Activated naive CD4-positive, alpha-beta T cell treated with anti-CD3 and anti-CD28 coated beads for 36 hours (primary cell): ENCODE measurements around the gene FAM47E. TPM values are rescaled to one million over a fixed set of nuclear protein-coding genes. Genes with fewer than 3 reads are reported as not detected.

Experiments
- CTCF ChIA-PET: fragments of 350-600 bp; sonication (Branson Sonifier 250); formaldehyde crosslinking; loops from one replicate; lab custom pipeline; 2021; ENCODE audit warnings: antibody characterized with exemption; lab: Charles Lee
- DNase-seq: peaks from one replicate; pipeline ENCODE4 v3.0.0-alpha.2; 2020
- H3K27ac Mint-ChIP-seq: one replicate; pipeline ENCODE4 v1.8.0; 2021; ENCODE audit warnings: mild to moderate bottlenecking, mixed read lengths
- H3K27me3 Mint-ChIP-seq: one replicate; pipeline ENCODE4 v1.8.0; 2021; ENCODE audit warnings: low read depth, mixed read lengths
- H3K36me3 Mint-ChIP-seq: one replicate; pipeline ENCODE4 v1.8.0; 2021; ENCODE audit warnings: low read depth, mixed read lengths
- H3K4me1 Mint-ChIP-seq: one replicate; pipeline ENCODE4 v1.8.0; 2021; ENCODE audit warnings: low read depth, mixed read lengths
- H3K4me3 Mint-ChIP-seq: one replicate; pipeline ENCODE4 v1.8.0; 2021; ENCODE audit warnings: mild to moderate bottlenecking, moderate library complexity, mixed read lengths
- H3K9me3 Mint-ChIP-seq: one replicate; pipeline ENCODE4 v1.8.0; 2021; ENCODE audit warnings: mixed read lengths
- intact Hi-C: fragments of 100-400 bp; cut with micrococcal nuclease; formaldehyde crosslinking; loops from one replicate; pipeline ENCODE4 v1.15.1; 2023
- total RNA-seq, 2 experiments: library from RNA; stranded (reverse); gene quantifications; one replicate each; pipeline ENCODE4 v1.2.3, GENCODE V29; 2021

Gene FAM47E
- total RNA-seq, 2 experiments from 2014 or later, result not detected

- Mint-ChIP-seq H3K27me3 (no peaks in the 10 kb centered on the region), H3K36me3 (no peaks in the 10 kb centered on the region), H3K4me1 (peaks cover 37% of the 10 kb centered on the region), H3K9me3 (no peaks in the 10 kb centered on the region), H3K27ac (peak overlapping the region; percentile 62), H3K4me3 (peak overlapping the region; percentile 73)
- peak; percentile 55 for DNase-seq
- CTCF ChIA-PET, result interaction anchor here (0.6 to 2.0 kb wide), 3 partner anchors 9 to 33 kb away, joined by 3 to 7 read pairs (median 4); no protein-coding TSS in a partner anchor
- intact Hi-C loops, result loop anchor here (1.0 to 5.0 kb wide), 7 partner anchors 65 to 944 kb away; partner anchors contain the start of genes CCNG2, G3BP2, NUP54 and RCHY1
These were observed 38.6 kb upstream of the FAM47E start for GRCh38 chr4:76212851-76213414.

DNA sequence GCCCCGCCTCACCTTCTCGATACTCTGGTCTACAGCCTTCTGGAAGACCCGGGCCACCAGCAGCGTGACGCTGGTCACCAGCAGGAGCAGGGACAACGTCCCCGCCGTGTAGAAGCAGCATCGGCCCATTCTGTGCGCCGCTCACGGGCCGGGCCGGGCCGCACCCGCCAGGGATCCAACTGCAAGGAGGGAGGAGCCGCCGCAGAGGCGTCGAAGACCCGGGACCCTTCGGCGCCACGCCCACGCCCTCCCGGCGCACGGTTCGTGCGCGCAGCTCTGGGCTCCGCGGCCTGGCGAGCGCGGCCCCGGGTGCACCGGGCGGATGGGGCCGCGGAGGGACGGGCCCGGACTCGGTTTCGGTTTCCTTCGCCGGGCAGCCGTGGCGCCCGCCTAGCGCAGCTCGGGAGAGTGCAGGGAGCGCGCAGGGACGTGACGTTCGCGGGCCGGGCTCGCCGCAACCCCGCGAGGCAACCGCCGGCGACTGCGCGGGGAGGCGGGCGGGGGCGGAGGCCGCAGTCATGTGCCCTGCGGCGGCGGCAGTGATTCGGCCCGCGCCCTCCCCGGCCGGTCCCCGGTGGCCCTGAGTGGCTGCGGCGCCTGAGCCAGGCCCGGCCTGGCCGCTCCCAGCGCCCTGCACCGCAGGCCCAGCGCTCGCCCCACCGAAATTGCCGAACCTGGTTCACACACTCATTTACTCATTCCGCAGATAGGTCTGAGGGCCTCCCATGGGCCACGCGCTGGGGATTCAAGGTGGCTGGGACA, 37.9 kb upstream of the FAM47E start, which contains the start of gene SCARB2:
TSS of gene SCARB2 (minus strand) at position 410 of the 762 bp plus-strand sequence. CDS start at position 129, 281 bp downstream.
- Mint-ChIP-seq H3K27ac (peak within 1 kb of the TSS; percentile 74), H3K36me3 (no peaks in the 10 kb centered on the region), H3K27me3 (no peaks in the 10 kb centered on the region), H3K4me3 (peak within 1 kb of the TSS; percentile 76), H3K4me1 (peaks cover 31% of the 10 kb centered on the region), H3K9me3 (no peaks in the 10 kb centered on the region)
- intact Hi-C loops, result loop anchor here (1.0 to 5.0 kb wide), 11 partner anchors 15 to 944 kb away; partner anchors contain the start of genes CCNG2, G3BP2, NUP54 and RCHY1
- CTCF ChIA-PET, result interaction anchor here (0.6 to 2.0 kb wide), 3 partner anchors 9 to 34 kb away, joined by 3 to 7 read pairs (median 4); no protein-coding TSS in a partner anchor
- DNase-seq, result peak; percentile 76

- no peak for DNase-seq
- CTCF ChIA-PET, result interaction anchor here (1.1 to 1.8 kb wide), 3 partner anchors 11 to 35 kb away, joined by 3 to 5 read pairs (median 4); no protein-coding TSS in a partner anchor
- H3K36me3 Mint-ChIP-seq, result no peaks in the 10 kb centered on the region
- H3K4me1 Mint-ChIP-seq, result peaks cover 27% of the 10 kb centered on the region
- intact Hi-C loops, result loop anchor here (1.0 to 5.0 kb wide), 9 partner anchors 16 to 943 kb away; partner anchors contain the start of genes CCNG2, G3BP2, RCHY1 and SDAD1
- H3K9me3 Mint-ChIP-seq, result no peaks in the 10 kb centered on the region
- H3K27ac Mint-ChIP-seq, result peak overlapping the region; percentile 74
- H3K27me3 Mint-ChIP-seq, result no peaks in the 10 kb centered on the region
- H3K4me3 Mint-ChIP-seq, result peak overlapping the region; percentile 76
These were observed 37.3 kb upstream of the FAM47E start for GRCh38 chr4:76214177-76214675.

DNA sequence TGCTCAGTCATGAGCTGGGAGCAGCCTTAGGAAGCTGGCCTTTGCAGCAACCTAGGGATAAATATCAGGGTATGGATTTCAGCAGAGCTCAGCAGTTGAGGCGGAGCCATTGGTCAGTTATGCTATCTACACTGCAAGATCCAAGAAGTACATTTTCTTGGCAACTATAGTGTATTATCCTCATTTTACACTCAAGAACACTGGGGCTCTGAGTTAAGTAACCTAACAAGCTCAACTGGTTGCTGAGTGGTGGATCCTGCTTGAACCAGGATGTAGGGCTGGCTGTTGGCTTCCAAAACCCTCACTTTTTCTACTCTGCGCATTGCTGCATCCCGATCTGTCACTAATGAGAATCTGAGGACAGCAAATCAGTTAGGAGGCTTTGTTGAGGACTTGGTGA, 36.4 kb upstream of the FAM47E start:
- no peak overlapping the region for H3K4me3 Mint-ChIP-seq
- no peaks in the 10 kb centered on the region for H3K27me3 Mint-ChIP-seq
- no peaks in the 10 kb centered on the region for H3K9me3 Mint-ChIP-seq
- no peak for DNase-seq
- no peak overlapping the region for H3K27ac Mint-ChIP-seq
- H3K36me3 Mint-ChIP-seq, result no peaks in the 10 kb centered on the region
- H3K4me1 Mint-ChIP-seq, result peaks cover 27% of the 10 kb centered on the region
- CTCF ChIA-PET, result interaction anchor here (1.0 to 1.8 kb wide), 3 partner anchors 10 to 36 kb away, joined by 3 to 5 read pairs (median 4); no protein-coding TSS in a partner anchor
- intact Hi-C loops, result no loop called here

GRCh38 chr4:76216524-76216923, 35.0 kb upstream of the FAM47E start:
- Mint-ChIP-seq H3K4me1 (peaks cover 25% of the 10 kb centered on the region), H3K9me3 (no peaks in the 10 kb centered on the region), H3K36me3 (no peaks in the 10 kb centered on the region), H3K4me3 (no peak overlapping the region), H3K27ac (no peak overlapping the region), H3K27me3 (no peaks in the 10 kb centered on the region)
- CTCF ChIA-PET, result no interaction called here
- DNase-seq, result no peak
- intact Hi-C loops, result no loop called here

- no peak overlapping the region for H3K4me3 Mint-ChIP-seq
These were observed 34.3 kb upstream of the FAM47E start for GRCh38 chr4:76216975-76217814.

GRCh38 chr4:76219299-76220055, 32.0 kb upstream of the FAM47E start:
- Mint-ChIP-seq H3K9me3 (no peaks in the 10 kb centered on the region), H3K36me3 (no peaks in the 10 kb centered on the region), H3K4me3 (no peak overlapping the region), H3K27ac (no peak overlapping the region), H3K27me3 (no peaks in the 10 kb centered on the region), H3K4me1 (peaks cover 6% of the 10 kb centered on the region)
- CTCF ChIA-PET, result interaction anchor here (0.7 kb wide), 1 partner anchor 34 kb away, joined by 3 read pairs; no protein-coding TSS in a partner anchor
- intact Hi-C loops, result no loop called here
- DNase-seq, result no peak

More at GRCh38 chr4:76216975-76217814, 34.3 kb upstream of the FAM47E start:
- H3K27me3 Mint-ChIP-seq, result no peaks in the 10 kb centered on the region
- no peak for DNase-seq
- no peaks in the 10 kb centered on the region for H3K36me3 Mint-ChIP-seq
- no peaks in the 10 kb centered on the region for H3K9me3 Mint-ChIP-seq
- no peak overlapping the region for H3K27ac Mint-ChIP-seq
- intact Hi-C loops, result no loop called here
- peaks cover 21% of the 10 kb centered on the region for H3K4me1 Mint-ChIP-seq
- CTCF ChIA-PET, result no interaction called here

- peaks cover 4% of the 10 kb centered on the region for H3K27me3 Mint-ChIP-seq
- intact Hi-C loops, result no loop called here
- no peak overlapping the region for H3K27ac Mint-ChIP-seq
- no peaks in the 10 kb centered on the region for H3K4me1 Mint-ChIP-seq
- H3K4me3 Mint-ChIP-seq, result no peak overlapping the region
- peaks cover 5% of the 10 kb centered on the region for H3K36me3 Mint-ChIP-seq
- CTCF ChIA-PET, result interaction anchor here (1.4 kb wide), 1 partner anchor 9 kb away, joined by 5 read pairs; no protein-coding TSS in a partner anchor
- peaks cover 6% of the 10 kb centered on the region for H3K9me3 Mint-ChIP-seq
- DNase-seq, result no peak
These were observed 27.4 kb upstream of the FAM47E start for GRCh38 chr4:76224171-76224570.

DNA sequence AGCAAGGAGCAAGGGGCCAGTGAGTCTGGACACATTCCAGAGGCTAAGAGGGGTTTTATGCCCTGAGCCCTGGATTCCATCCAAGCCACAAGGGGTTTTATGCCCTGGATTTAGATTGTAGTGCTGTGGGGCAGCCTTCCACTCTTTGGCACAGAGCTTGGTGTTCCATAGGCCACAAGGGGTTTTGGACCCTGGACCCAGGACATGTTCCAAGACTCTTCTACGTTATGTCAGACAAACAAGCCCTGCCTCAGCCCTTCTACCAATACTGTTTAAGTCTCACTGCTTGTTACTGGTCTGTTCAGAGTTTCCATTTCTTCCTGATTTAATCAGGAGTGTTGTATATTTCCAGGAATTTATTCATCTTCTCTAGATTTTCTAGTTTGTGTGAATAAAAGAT, 25.1 kb upstream of the FAM47E start:
- no peak overlapping the region for H3K4me3 Mint-ChIP-seq
- H3K27me3 Mint-ChIP-seq, result peaks cover 4% of the 10 kb centered on the region
- intact Hi-C loops, result no loop called here
- peaks cover 10% of the 10 kb centered on the region for H3K9me3 Mint-ChIP-seq
- CTCF ChIA-PET, result no interaction called here
- no peak for DNase-seq
- peaks cover 8% of the 10 kb centered on the region for H3K36me3 Mint-ChIP-seq
- no peaks in the 10 kb centered on the region for H3K4me1 Mint-ChIP-seq
- H3K27ac Mint-ChIP-seq, result no peak overlapping the region

- Mint-ChIP-seq H3K4me3 (no peak overlapping the region), H3K27ac (no peak overlapping the region), H3K27me3 (no peaks in the 10 kb centered on the region), H3K36me3 (peaks cover 8% of the 10 kb centered on the region), H3K4me1 (no peaks in the 10 kb centered on the region), H3K9me3 (peaks cover 14% of the 10 kb centered on the region)
- intact Hi-C loops, result no loop called here
- CTCF ChIA-PET, result interaction anchor here (1.0 kb wide), 1 partner anchor 53 kb away, joined by 3 read pairs; no protein-coding TSS in a partner anchor
- no peak for DNase-seq
These were observed 18.8 kb upstream of the FAM47E start for GRCh38 chr4:76232681-76233080.

- Mint-ChIP-seq H3K4me1 (no peaks in the 10 kb centered on the region), H3K36me3 (peaks cover 8% of the 10 kb centered on the region), H3K27me3 (no peaks in the 10 kb centered on the region), H3K4me3 (no peak overlapping the region), H3K27ac (no peak overlapping the region), H3K9me3 (peaks cover 16% of the 10 kb centered on the region)
- CTCF ChIA-PET, result interaction anchor here (1.0 kb wide), 1 partner anchor 54 kb away, joined by 3 read pairs; no protein-coding TSS in a partner anchor
- intact Hi-C loops, result no loop called here
- no peak for DNase-seq
These were observed 18.4 kb upstream of the FAM47E start for GRCh38 chr4:76233083-76233482.
